ENCODE results near the gene PAK3.
A peak's percentile ranks its signal among the peaks of the same experiment; 100 is the strongest.

PAK3 gene

DNA sequence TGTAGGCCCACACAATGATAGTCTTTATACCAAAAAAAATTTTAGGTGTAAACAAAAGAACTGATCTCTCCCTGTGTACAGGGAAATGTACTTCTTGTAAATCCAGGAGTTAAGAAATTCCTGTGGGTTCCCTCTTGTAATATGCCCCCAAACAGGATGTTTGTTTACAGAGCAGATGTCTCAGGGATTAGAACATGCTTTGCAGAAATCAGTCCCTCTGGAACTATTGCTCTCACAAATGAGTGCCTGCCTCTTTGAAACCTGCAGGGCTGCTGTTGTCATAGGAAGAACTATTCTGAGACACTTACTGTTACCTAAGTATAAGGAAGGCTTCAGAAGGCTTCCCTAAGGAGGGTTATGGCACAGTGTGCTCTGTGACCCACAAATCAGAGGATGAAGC lies 35.6 kb downstream of the PAK3 start:
- no peak for DNase-seq (ENCODE audit: low spot score)

DNA sequence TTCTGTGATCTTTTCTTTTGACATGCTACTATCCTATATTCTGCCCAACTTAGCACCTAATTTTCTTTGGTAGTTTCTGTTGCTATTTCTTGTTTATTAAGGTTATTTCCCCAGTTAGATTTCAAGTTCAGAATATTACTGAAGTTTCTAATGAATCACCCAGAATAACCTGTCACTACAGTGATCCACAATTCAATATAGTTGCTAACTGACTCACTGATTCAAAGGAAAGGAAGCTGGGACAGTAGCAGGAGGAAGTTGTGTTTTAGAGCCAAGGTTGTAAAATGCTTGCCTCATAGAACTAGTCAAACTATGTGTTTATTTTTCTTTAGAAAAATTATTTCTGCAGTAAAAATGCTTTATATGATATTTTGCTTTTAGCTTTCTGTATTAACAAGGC lies 37.4 kb downstream of the PAK3 start:
- no peak for DNase-seq (ENCODE audit: low spot score)

DNA sequence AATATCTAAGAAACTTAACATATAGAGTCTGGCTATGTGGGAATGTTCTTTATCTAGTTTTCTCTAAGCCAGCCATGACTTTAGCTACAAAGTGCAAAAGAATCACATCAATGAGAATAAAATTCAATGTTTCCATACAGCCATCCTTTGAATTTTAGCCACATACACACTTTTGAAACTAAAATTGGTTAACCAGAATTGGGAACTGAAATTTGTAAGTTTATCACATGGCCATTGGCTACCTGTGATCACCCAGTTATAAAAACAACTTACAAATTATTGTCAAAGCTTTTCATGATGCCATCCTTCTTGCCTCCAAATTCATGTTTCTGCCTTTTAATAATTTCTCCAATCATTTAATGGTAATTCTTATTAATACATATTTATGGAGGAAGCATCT lies 49.9 kb downstream of the PAK3 start:
- DNase-seq (ENCODE audit: low spot score), result no peak

DNA sequence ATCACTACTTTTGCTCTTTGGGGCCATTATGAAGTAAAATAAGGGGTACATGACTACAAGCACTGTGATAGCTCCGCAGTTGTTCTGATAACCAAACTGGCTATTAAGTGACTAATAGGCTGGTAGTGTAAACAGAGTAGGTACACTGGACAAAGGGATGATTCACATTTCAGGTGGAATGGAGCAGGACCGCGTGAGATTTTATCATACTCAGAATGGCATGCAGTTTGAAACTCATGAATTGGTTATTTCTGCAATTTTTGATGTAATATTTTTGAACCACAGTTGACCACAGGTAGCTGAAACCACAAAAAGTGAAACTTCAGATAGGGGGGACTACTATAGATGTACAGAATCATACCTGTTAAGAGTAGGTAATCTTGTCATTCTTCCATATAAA lies 55.8 kb downstream of the PAK3 start:
- no peak for DNase-seq (ENCODE audit: low spot score)

DNA sequence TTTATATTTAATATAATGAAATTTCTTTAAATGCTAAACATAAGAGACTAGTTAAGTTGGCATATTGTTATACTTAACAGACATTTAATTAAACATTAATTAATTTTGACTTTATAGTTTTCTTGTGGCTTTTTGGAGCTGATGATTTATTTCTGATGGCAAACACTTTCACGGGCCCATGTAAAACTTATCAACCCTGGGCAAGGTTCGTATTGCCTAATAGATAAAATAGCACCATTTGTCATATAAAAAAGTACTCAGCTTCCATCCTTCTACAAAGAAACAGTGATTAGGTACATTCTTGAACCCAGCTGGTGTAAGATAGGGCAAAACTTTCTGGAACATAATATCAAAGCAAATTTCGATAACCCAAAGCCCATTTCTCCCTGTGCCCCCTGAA lies 63.2 kb downstream of the PAK3 start:
- DNase-seq (ENCODE audit: low spot score), result no peak

DNA sequence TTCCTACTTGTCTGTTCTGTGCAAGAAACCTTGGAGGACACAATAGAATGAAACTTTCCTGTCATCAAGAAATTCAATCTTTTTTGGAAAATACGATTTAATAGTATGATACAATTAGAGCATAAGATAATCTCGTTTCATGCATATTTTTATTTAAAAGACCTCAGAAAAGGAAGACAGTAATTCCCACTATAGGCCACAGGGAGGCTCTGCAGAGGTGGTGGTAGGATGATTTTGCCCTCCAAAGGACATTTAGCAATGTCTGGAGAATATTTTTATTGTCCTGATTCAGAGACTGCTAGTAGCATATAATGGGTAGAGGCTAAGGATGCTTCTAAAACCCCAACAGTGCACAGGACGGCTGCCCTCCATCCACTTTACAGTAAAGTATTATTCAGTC lies 68.7 kb downstream of the PAK3 start:
- no peak for DNase-seq (ENCODE audit: low spot score)

DNA sequence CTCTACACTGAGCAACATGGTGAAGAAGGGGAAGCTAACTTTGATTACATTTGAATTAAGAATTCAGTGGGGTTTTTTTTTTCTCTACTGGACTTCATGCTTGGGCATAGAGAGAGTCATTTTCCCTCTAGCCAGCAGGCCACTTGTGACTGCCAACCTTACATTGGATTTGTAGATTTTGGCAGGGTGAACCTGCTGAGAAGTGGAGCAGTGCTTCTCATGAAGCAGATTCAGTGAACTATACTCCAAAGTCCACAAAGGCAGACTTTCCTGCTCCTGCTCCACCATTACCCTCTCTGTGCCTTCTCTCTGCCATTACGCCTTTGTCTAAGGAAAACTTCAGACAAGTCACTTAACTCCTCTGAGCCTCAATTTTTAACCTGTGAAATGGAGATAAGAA lies 69.9 kb downstream of the PAK3 start:
- no peak for DNase-seq (ENCODE audit: low spot score)

DNA sequence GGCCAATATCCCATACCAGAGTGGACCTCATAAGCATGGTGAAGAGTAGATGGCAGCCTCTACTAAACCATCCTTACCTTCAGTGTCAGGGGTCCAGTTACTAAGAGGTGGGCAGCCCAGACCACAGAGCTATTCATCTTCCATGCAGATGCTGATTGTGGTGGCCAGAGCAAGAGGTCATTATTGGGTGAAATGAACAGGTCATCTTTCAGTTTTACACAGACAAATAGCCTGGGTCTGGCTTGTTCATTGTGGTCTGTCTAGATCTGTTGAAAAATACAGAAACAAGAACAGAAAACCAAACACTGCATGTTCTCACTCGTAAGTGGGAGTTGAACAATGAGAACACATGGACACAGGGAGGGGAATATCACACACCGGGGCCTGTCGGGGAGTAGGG lies 71.3 kb downstream of the PAK3 start:
- no peak for DNase-seq (ENCODE audit: low spot score)

DNA sequence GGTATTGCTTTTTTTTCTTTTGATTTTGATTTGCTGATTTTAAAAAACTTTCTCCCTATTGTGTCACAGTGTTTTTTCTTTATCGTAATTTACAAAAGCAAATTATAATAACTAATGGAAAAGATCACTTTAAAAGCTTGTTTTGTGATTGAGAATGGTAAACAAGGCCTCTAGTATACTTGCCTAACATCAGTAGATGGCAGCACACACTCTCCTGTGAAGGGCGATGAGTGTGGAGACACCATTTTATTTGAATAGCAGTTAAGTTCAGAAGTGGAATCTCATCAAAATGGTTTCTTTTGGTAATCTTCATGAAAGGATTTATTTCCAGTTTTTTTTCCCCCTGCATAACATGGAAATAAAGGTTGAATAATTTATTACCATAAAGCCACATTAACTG lies 72.3 kb downstream of the PAK3 start:
- peak; percentile 49 for DNase-seq (ENCODE audit: low spot score)

DNA sequence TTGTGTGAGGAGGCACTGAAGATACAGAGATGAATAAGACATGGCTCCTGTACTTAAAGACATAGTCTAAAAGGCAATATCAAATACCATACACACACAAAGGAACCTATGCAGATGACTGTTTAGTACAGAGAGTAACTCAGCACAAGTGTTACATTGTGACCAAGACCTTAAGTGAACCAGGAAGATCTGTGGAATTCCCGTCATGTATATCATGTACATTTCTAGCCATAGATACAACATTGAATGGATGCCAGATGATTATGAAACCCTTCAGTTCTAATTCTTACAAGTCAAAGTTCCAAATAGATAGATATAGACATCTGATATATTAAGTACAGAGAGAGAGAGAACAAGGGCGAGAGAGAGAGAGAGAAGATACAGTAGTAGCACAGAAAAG lies 73.2 kb downstream of the PAK3 start:
- no peak for DNase-seq (ENCODE audit: low spot score)

DNA sequence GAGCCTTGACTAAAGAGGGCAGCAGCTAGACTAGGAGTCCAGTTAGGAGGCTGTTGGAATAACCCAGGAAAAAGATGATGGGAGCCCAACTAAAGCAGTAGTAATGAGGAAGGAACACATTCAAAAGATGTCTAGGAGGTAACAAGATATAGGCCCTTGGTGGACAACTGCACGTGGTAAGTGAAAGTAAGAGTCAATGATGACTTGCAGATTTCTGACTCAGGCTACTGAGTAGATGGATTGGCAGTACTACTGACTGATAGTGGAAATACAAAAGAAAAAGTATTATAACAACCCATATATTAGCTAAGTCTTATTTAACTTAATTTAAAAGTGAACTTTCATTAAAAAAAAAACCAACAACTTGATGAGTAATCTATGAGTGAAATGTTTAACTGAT lies 74.0 kb downstream of the PAK3 start:
- no peak for DNase-seq (ENCODE audit: low spot score)

DNA sequence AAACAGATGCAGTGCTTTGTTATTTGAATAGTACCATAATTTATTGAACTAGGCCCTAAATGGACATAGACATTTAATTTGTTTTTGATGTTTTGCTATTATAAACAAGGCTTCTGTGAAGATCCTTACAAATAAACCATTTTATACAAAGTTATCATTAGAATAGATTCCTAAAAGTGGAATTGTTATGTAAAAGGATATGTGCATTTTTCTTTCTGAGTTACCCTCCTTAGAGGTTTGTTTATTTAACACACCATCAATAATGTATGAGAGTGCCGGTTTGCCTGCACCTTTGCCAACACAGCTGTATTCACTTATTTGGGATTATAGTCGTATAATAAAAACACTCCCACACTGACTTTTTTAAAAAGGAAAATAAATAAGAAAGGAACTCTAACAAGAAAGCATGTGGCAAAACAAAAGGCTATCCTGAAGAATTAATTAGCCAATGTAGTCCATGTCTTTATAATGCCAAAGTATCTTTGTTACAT lies 84.8 kb downstream of the PAK3 start:
- no peak for DNase-seq (ENCODE audit: low spot score)

DNA sequence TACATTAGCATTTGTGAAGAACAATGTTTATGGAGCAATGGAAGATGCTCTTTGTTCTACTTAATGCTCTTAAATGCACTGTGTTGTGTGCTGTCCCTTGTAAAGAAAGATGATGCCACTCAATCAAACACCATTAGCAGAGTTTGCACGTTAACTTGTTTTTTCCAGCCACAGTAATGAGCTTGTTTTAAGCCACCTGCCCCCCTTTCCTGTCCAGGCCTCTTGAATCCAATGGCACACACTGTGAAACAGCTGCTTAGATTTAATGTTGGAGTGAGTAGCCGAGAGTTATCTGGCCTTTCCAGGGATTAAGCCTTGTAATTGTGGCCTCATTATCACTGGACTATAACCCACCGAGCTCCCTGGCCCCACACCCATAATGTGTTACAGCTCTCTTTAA lies 86.0 kb downstream of the PAK3 start:
- DNase-seq (ENCODE audit: low spot score), result no peak

DNA sequence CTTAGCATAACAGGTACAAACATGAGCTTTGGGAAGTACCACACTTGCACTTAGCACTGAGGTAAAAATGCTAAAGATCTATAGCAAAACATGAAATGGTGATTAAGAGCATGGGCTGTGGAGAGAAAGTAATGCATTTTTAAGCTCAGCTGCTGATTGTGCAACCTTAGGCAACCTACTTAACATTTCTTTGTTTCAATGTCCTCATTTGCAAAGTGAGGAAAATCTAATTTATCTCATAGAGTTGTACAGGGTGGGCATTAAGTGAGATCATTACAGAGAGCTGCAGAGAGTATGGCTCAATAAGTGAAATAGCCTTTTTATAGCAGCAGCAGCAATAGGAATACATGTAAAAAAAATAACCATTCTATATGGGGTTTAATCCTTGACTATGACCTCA lies 87.0 kb downstream of the PAK3 start:
- DNase-seq (ENCODE audit: low spot score), result no peak

DNA sequence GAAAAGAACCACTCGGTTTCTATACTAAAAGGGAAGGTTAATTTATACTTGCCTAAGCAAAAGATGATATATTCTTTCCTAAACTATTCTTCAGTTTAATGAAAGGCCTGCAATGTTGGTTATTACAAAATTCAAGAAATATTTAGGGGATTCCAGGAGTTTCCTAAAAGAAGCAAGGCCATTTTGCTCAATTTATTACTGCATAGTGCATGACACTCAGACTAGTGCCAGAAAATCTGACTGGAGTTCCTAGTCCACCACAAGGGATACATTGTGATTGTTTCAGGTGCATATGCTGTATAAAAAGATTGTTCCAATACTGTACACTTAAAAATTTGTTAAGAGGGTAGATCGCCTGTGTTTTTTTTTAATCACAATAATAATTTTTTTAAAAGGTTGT lies 95.6 kb downstream of the PAK3 start:
- DNase-seq (ENCODE audit: low spot score), result no peak

DNA sequence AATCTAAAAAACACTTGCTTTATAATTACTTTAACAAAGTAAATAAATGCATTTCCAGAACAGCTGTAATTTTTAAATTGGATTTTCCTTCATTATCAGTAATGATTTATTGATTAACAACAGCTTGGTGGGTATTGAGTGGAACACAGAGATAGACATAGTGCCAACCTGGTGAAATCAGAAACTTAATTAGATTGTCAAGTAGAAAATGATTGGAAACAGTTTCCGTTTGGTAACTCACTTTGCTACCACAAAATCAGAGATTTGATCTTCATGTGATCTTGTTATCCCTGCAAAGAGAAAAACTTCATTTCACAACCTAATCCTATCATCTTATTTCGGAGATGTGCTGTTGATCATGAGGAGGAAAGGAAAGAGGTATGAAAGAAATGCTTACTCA lies 103.5 kb downstream of the PAK3 start:
- DNase-seq (ENCODE audit: low spot score), result no peak

DNA sequence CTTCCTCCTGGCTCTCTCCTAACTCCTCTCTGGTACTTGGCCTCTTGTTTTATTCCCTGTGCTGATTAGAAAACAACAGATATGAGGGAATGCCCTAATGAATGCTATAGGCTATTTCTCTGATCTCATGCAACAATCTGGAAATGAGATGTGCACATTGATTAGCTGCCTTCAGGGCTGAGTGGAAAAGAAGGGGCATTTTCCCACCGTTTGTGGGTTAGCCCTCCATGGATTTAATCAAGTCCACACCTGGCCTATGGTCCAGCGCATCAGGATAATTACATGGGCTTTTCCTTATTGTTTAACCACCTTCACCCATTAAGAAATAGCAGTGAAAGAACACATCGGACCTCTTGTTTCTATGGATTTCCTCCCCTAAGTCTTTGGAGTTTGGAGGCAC lies 104.3 kb downstream of the PAK3 start:
- no peak for DNase-seq (ENCODE audit: low spot score)

DNA sequence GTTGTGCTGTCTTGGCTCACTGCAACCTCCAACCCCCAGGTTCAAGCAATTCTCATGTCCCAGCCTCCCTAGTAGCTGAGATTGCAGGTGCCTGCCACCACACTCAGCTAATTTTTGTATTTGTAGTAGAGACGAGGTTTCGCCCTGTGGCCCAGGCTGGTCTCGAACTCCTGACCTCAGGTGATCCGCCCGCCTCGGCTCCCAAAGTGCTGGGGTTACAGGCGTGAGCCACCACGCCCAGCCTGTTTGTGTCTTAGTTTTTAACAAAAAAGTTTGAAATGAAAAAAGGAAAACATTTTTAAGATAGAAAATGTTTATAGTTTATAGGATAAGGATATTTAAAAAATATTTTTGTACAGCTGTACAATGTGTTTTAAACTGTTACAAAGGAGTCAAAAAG lies 111.9 kb downstream of the PAK3 start:
- no peak for DNase-seq (ENCODE audit: low spot score)

DNA sequence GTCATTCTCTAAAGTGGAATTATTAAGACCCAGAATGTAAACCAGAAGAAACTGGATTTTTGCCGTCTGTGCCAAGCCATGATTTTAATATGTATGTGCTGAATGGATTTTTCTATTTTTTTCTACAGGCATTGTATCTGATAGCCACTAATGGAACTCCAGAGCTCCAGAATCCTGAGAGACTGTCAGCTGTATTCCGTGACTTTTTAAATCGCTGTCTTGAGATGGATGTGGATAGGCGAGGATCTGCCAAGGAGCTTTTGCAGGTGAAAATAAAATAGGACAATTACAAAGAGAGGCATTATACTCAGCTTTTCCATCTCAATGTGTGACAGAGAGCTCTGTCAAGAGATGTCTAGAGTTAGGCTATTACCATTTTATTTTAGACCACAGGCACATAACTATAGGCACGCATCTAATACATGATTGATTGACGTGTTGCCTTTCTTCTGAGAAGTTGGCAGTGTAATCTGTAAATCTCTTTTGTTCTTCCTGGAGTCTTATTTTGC lies 120.4 kb downstream of the PAK3 start:
- no peak for DNase-seq (ENCODE audit: low spot score)

DNA sequence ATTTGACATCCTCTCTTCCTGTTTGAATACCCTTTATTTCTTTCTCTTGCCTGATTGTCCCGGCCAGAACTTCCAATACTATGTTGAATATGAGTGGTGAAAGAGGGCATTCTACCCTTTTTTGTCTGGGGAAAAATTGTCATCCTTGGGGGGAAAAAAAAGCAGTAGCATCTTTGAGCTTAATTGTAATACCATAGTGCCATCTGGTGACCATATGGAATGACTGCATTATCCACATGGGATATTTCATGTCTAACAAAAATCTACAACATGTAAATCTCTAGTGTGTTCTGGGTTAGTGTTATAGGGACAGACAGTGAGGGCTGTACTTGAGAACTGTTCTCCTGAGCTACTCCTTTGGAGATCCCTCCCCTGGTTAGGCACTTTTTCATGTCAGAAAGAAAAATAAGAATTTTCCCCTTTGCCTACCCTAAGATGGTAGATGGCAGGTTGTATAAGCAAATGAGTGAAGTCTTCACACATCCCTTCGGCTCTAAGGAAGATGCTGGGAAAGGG lies 148.3 kb downstream of the PAK3 start:
- peak; percentile 8 for DNase-seq (ENCODE audit: low spot score)

DNA sequence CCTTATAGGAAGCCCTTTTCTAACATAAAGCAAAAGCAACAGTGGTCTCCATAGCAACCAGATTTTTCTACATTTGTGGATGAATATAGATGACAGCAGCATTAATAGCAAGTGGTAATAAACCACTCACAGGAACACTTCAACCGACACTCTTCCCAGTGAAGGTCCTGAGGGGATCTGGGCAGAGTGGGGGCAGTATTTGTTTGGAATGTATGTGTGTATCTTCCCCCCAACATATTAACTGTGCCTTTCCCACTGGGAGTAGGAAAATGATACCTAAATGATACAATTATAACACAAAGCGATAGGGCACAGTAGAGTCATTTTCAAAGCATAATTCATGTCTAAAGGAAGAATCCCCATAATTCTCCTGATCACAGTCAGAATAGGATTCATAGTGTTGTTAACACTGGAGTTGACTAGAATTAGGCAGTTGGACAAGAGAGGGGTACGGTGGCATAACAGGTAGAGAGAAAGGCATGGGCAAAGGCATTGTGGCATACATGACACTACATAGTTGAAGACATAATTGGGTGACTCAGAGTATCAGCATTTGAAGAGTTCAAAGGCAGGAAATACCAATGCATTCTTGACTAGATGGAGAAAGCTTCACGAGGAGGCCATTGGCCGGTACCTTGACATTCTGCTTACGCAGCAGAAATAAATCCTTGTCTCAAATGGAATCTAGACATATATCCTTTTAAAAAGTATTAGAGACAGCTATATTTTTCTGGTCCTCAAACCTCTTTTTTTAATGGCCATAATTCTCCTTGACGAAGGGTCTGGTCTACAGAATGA lies 159.1 kb downstream of the PAK3 start:
- no peak for DNase-seq (ENCODE audit: low spot score)

DNA sequence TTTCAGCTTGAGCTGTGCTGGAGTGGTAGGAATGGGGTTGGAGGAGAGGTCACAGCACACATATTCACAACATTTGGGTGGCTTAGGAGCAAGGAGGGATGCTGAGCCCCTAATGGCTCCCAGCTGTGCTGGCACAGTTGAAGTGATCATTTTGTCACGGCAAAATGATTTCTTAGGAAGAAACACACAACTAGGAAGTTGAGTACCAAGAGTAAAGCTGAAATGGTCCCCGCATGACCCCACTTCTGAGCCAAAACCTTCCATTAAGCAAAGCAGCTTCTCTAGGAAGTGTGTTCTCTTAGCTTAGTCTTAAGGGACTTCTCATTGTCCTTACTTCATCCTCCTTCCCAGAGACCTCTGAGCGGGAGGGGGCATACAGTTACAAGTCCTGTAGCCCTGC lies 161.7 kb downstream of the PAK3 start:
- no peak for DNase-seq (ENCODE audit: low spot score)

DNA sequence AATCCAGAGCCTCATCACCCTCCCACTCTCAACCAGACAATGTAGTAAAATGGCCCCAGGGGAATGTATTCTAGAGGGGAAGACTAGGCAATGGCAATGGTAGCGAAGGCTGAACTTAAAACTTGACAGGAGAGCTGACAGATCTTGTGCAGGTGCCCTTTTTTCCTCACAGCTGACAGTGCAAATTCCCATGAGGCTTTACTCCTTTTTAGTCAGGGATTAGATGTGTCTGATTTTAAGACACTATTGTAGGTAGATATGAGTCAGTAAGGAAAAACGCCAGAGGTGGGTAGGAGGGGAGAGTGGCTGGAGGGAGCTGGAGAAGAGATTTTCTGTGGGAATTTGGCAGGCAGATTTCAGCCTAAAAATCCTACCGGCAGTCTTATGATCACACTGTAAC lies 163.6 kb downstream of the PAK3 start:
- no peak for DNase-seq (ENCODE audit: low spot score)

DNA sequence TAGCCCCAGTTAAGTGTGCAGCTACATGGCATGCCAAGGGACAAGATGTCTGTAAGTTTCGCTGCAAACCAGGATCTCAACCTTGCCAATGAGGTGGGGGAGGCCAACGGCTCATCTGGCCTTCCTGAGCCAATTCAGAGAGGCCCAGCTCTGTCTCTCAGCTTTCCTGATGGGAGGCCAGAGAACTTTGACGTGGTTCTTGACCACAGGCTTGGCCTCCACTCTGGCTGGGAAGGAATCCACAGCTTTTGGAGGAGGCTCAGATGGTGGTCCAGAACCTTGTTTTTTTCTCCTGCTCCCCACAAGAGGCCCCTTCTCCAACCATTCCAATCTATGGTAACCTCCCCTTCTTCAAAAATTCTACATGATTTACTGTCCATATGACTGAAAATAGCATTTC lies 164.5 kb downstream of the PAK3 start:
- DNase-seq (ENCODE audit: low spot score), result no peak

Measured in Ammon's horn (tissue), 1 donor.